Activated CD8-positive, alpha-beta T cell treated with anti-CD3 and anti-CD28 coated beads for 36 hours (primary cell): Measurements from ENCODE around the gene MYO1A. TPM values are rescaled to one million over a fixed set of nuclear protein-coding genes. Genes with fewer than 3 reads are reported as not detected.

Experiments
- ATAC-seq: fragments of 200-7000 bp; cut with Tn5 transposase; one replicate; pipeline ENCODE4 v1.10.0; 2021; ENCODE audit warnings: mild to moderate bottlenecking, moderate library complexity
- CTCF ChIA-PET: fragments of 350-600 bp; sonication (Branson Sonifier 250); formaldehyde crosslinking; loops from one replicate; lab custom pipeline; 2021; ENCODE audit warnings: antibody characterized with exemption; lab: Charles Lee
- POLR2A ChIA-PET: fragments of 350-600 bp; sonication (Branson Sonifier 250); formaldehyde crosslinking; loops from one replicate; lab custom pipeline; 2021; ENCODE audit warnings: antibody characterized with exemption; lab: Charles Lee
- DNase-seq: peaks from one replicate; pipeline ENCODE4 v3.0.0-alpha.2; 2020
- H3K27ac Mint-ChIP-seq: one replicate; pipeline ENCODE4 v1.8.0; 2021; ENCODE audit warnings: mild to moderate bottlenecking, mixed read lengths
- H3K27me3 Mint-ChIP-seq: one replicate; pipeline ENCODE4 v1.8.0; 2021; ENCODE audit warnings: mixed read lengths
- H3K36me3 Mint-ChIP-seq: one replicate; pipeline ENCODE4 v1.8.0; 2021; ENCODE audit warnings: low read depth, mixed read lengths
- H3K4me1 Mint-ChIP-seq: one replicate; pipeline ENCODE4 v1.8.0; 2021; ENCODE audit warnings: low read depth, mixed read lengths
- H3K4me3 Mint-ChIP-seq: one replicate; pipeline ENCODE4 v1.8.0; 2021; ENCODE audit warnings: mild to moderate bottlenecking, moderate library complexity, mixed read lengths
- H3K9me3 Mint-ChIP-seq: one replicate; pipeline ENCODE4 v1.8.0; 2021; ENCODE audit warnings: mixed read lengths
- intact Hi-C: fragments of 100-400 bp; cut with micrococcal nuclease; formaldehyde crosslinking; loops from one replicate; pipeline ENCODE4 v1.10.0; 2022
- total RNA-seq, 2 experiments: library from RNA; stranded (reverse); gene quantifications; one replicate each; pipeline ENCODE4 v1.2.3, GENCODE V29; 2021
- TF ChIP-seq, protein P1 (sequence below): fragments of 200-600 bp; IDR thresholded peaks from one replicate; pipeline ENCODE4 v1.8.0; 2022; ENCODE audit warnings: antibody characterized with exemption, mild to moderate bottlenecking

The MYO1A gene
- total RNA-seq, 2 experiments from 2014 or later, result 2.1 to 2.6 TPM

- ATAC-seq (no peak), DNase-seq (no peak)
- CTCF ChIA-PET, result interaction anchor here (0.8 to 9.0 kb wide), 9 partner anchors 10 to 323 kb away, joined by 3 to 193 read pairs (median 3); partner anchors contain the start of genes NAB2 and STAT6
- intact Hi-C loops, result no loop called here
- TF ChIP-seq, protein P1, sequence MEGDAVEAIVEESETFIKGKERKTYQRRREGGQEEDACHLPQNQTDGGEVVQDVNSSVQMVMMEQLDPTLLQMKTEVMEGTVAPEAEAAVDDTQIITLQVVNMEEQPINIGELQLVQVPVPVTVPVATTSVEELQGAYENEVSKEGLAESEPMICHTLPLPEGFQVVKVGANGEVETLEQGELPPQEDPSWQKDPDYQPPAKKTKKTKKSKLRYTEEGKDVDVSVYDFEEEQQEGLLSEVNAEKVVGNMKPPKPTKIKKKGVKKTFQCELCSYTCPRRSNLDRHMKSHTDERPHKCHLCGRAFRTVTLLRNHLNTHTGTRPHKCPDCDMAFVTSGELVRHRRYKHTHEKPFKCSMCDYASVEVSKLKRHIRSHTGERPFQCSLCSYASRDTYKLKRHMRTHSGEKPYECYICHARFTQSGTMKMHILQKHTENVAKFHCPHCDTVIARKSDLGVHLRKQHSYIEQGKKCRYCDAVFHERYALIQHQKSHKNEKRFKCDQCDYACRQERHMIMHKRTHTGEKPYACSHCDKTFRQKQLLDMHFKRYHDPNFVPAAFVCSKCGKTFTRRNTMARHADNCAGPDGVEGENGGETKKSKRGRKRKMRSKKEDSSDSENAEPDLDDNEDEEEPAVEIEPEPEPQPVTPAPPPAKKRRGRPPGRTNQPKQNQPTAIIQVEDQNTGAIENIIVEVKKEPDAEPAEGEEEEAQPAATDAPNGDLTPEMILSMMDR, result no peak
- Mint-ChIP-seq H3K27me3 (no peaks in the 10 kb centered on the region), H3K9me3 (no peaks in the 10 kb centered on the region), H3K27ac (peak overlapping the region; percentile 52), H3K36me3 (peaks cover 68% of the 10 kb centered on the region), H3K4me3 (no peak overlapping the region), H3K4me1 (peaks cover 52% of the 10 kb centered on the region)
- POLR2A ChIA-PET, result interaction anchor here (9.6 kb wide), 1 partner anchor 19 kb away, joined by 155 read pairs; the partner anchor contains the start of gene NAB2
Measured at GRCh38 chr12:57072661-57073060, 22.7 kb upstream of the MYO1A start.

GRCh38 chr12:57069523-57069922 is 19.6 kb upstream of the MYO1A start:
- H3K27ac Mint-ChIP-seq, result peak overlapping the region; percentile 90
- H3K4me1 Mint-ChIP-seq, result peaks cover 71% of the 10 kb centered on the region
- H3K4me3 Mint-ChIP-seq, result peak overlapping the region; percentile 62
- TF ChIP-seq, protein P1, result peak; percentile 86
- ChIA-PET CTCF (interaction anchor here (0.6 to 9.0 kb wide), 29 partner anchors 9 to 173 kb away, joined by 3 to 193 read pairs (median 5); partner anchors contain the start of genes NAB2, NEMP1 and STAT6), POLR2A (interaction anchor here (0.6 to 9.6 kb wide), 10 partner anchors 9 to 344 kb away, joined by 3 to 155 read pairs (median 4); partner anchors contain the start of genes NAB2, NACA, NEMP1 and STAT6)
- ATAC-seq, result peak; percentile 90
- intact Hi-C loops, result loop anchor here (1.0 to 10.0 kb wide), 2 partner anchors 24 to 385 kb away; partner anchors contain the start of gene PTGES3
- H3K9me3 Mint-ChIP-seq, result peaks cover 4% of the 10 kb centered on the region
- peak; percentile 79 for DNase-seq
- H3K27me3 Mint-ChIP-seq, result no peaks in the 10 kb centered on the region
- peaks cover 73% of the 10 kb centered on the region for H3K36me3 Mint-ChIP-seq

- Mint-ChIP-seq H3K27me3 (no peaks in the 10 kb centered on the region), H3K9me3 (peaks cover 4% of the 10 kb centered on the region), H3K4me1 (peaks cover 77% of the 10 kb centered on the region), H3K36me3 (peaks cover 77% of the 10 kb centered on the region), H3K27ac (peak overlapping the region; percentile 90), H3K4me3 (no peak overlapping the region)
- intact Hi-C loops, result loop anchor here (10.0 kb wide), 1 partner anchor 381 kb away; the partner anchor contains the start of gene PTGES3
- TF ChIP-seq, protein P1, result no peak
- DNase-seq (no peak), ATAC-seq (no peak)
- ChIA-PET POLR2A (interaction anchor here (0.6 to 5.4 kb wide), 12 partner anchors 10 to 79 kb away, joined by 3 to 58 read pairs (median 6); partner anchors contain the start of genes NAB2, NEMP1 and STAT6), CTCF (interaction anchor here (0.9 to 6.0 kb wide), 13 partner anchors 13 to 309 kb away, joined by 3 to 61 read pairs (median 5); partner anchors contain the start of genes NAB2, NEMP1, SHMT2 and STAT6)
Measured at GRCh38 chr12:57066245-57066644, 16.3 kb upstream of the MYO1A start.

DNA sequence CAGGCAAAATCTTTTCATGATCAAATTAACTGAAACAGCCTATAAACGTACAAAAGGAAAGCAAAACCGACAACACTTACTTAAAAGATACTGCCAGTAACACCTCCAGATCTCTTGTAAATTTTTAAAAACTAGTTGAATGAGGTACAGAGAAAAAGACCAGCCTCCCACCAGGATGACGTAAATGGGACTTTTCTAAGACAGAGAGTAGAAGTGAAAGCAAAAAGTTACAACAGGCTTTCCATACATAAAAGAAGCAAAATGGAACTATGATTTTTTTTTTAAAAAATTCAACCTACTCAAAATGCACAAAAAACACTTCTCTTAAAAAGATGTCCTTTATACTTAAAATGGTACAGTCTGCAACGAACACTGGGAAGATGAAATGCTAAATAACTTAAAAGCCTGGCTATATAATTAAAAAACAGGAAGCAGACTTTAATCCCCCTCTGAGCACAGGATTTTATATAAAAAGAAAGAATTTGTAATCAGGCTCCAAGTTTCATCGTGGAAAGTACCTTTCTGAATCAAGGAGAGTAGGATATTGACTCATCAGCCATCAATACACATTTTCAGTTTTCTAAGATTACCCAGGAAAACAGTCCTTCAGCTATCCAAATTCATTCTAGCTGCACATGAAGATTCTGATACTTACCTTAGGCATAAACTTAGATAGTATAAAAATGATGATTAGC is 14.2 kb upstream of the MYO1A start:
- H3K9me3 Mint-ChIP-seq, result peaks cover 4% of the 10 kb centered on the region
- POLR2A ChIA-PET, result interaction anchor here (0.6 to 5.4 kb wide), 5 partner anchors 16 to 141 kb away, joined by 3 to 58 read pairs (median 3); partner anchors contain the start of gene STAT6
- DNase-seq (peak; percentile 86), ATAC-seq (peak; percentile 83)
- intact Hi-C loops, result loop anchor here (2.0 to 10.0 kb wide), 2 partner anchors 47 to 379 kb away; partner anchors contain the start of genes PTGES3 and STAT6
- H3K4me3 Mint-ChIP-seq, result peak overlapping the region; percentile 67
- TF ChIP-seq, protein P1, result no peak
- peak overlapping the region; percentile 90 for H3K27ac Mint-ChIP-seq
- H3K36me3 Mint-ChIP-seq, result peaks cover 74% of the 10 kb centered on the region
- H3K27me3 Mint-ChIP-seq, result no peaks in the 10 kb centered on the region
- H3K4me1 Mint-ChIP-seq, result peaks cover 63% of the 10 kb centered on the region
- CTCF ChIA-PET, result interaction anchor here (1.7 to 6.0 kb wide), 14 partner anchors 11 to 119 kb away, joined by 4 to 66 read pairs (median 14); partner anchors contain the start of genes MYO1A, NAB2, NEMP1 and STAT6
